Stimulated activated CD8-positive, alpha-beta memory T cell treated with anti-CD3 and anti-CD28 coated beads, Interleukin-4, amount 100 ng/mL, for 48 hours (primary cell): ENCODE results near the gene AFF3.
"Not testable (repeated sequence)": the region's sequence is repeated elsewhere in the genome, so short reads cannot be mapped to it uniquely, and the experiment has no call there.

ENCODE experiments used
- DNase-seq: peaks from one replicate; pipeline ENCODE4 v3.0.0-alpha.2; 2020

AFF3 gene

GRCh38 chr2:99689145-99689742 is 453.1 kb downstream of the AFF3 start:
- DNase-seq, result no peak

GRCh38 chr2:99688699-99689098 is 453.7 kb downstream of the AFF3 start:
- DNase-seq, result no peak

- no peak for DNase-seq
Observed at GRCh38 chr2:99682275-99683060, 459.9 kb downstream of the AFF3 start.

- DNase-seq, result no peak
Observed at GRCh38 chr2:99680946-99681345, 461.4 kb downstream of the AFF3 start.

- DNase-seq, result no peak
Observed at GRCh38 chr2:99679518-99679917, 462.9 kb downstream of the AFF3 start.

GRCh38 chr2:99678625-99679024 is 463.8 kb downstream of the AFF3 start:
- DNase-seq, result no peak

GRCh38 chr2:99677814-99678213 is 464.6 kb downstream of the AFF3 start:
- no peak for DNase-seq

GRCh38 chr2:99675130-99675661 is 467.2 kb downstream of the AFF3 start:
- DNase-seq, result no peak

GRCh38 chr2:99674090-99674489 is 468.3 kb downstream of the AFF3 start:
- DNase-seq, result no peak

GRCh38 chr2:99672766-99673350 is 469.5 kb downstream of the AFF3 start:
- no peak for DNase-seq

- DNase-seq, result no peak
Observed at GRCh38 chr2:99670768-99671734, 471.3 kb downstream of the AFF3 start.

GRCh38 chr2:99666256-99666655 is 476.1 kb downstream of the AFF3 start:
- no peak for DNase-seq

- no peak for DNase-seq
Observed at GRCh38 chr2:99663641-99664040, 478.7 kb downstream of the AFF3 start.

- no peak for DNase-seq
Observed at GRCh38 chr2:99662761-99663341, 479.5 kb downstream of the AFF3 start.

- not testable (repeated sequence) for DNase-seq
Observed at GRCh38 chr2:99661761-99662160, 480.6 kb downstream of the AFF3 start.

GRCh38 chr2:99660616-99661406 is 481.6 kb downstream of the AFF3 start:
- no peak for DNase-seq

- DNase-seq, result no peak
Observed at GRCh38 chr2:99659874-99660273, 482.5 kb downstream of the AFF3 start.

- DNase-seq, result no peak
Observed at GRCh38 chr2:99657691-99658258, 484.6 kb downstream of the AFF3 start.

GRCh38 chr2:99656994-99657393 is 485.4 kb downstream of the AFF3 start:
- DNase-seq, result no peak

- DNase-seq, result no peak
Observed at GRCh38 chr2:99653433-99653832, 489.0 kb downstream of the AFF3 start.

GRCh38 chr2:99652862-99653261 is 489.5 kb downstream of the AFF3 start:
- no peak for DNase-seq
